IPS-20b (cell line): ENCODE results near the gene RNF217.
A peak's percentile ranks its signal among the peaks of the same experiment; 100 is the strongest.

Source experiments
- H3K27ac ChIP-seq: one replicate; pipeline ENCODE4 v1.5.1; 2013; ENCODE audit warnings: low read length
- H3K27me3 ChIP-seq: 2 replicates; pipeline ENCODE4 v1.6.1; 2013; ENCODE audit warnings: mild to moderate bottlenecking, low read length, inconsistent platforms; ENCODE audit not compliant: insufficient read depth
- H3K36me3 ChIP-seq: 2 replicates; pipeline ENCODE4 v1.6.1; 2013; ENCODE audit warnings: low read depth, mild to moderate bottlenecking, inconsistent platforms, low read length, moderate library complexity; ENCODE audit not compliant: insufficient read depth
- H3K4me1 ChIP-seq: 2 replicates; pipeline ENCODE4 v1.6.1; 2013; ENCODE audit warnings: mild to moderate bottlenecking, control low read depth, inconsistent platforms, low read length, moderate library complexity; ENCODE audit not compliant: insufficient read depth
- H3K4me3 ChIP-seq: 2 replicates; pipeline ENCODE4 v1.5.1; 2013; ENCODE audit warnings: mild to moderate bottlenecking, low read length, inconsistent platforms
- H3K9ac ChIP-seq: 2 replicates; pipeline ENCODE4 v1.6.1; 2013; ENCODE audit warnings: low read depth, mild to moderate bottlenecking, inconsistent platforms, low read length, moderate library complexity
- H3K9me3 ChIP-seq: 2 replicates; pipeline ENCODE4 v1.6.1; 2013; ENCODE audit warnings: mild to moderate bottlenecking, low read depth, low read length, inconsistent platforms; ENCODE audit not compliant: insufficient read depth

Gene RNF217

GRCh38 chr6:125004198-125004597, 42.0 kb downstream of the RNF217 start:
- no peak overlapping the region for H3K4me3 ChIP-seq
- no peaks in the 10 kb centered on the region for H3K36me3 ChIP-seq
- H3K27ac ChIP-seq, result no peak overlapping the region
- no peak overlapping the region for H3K9ac ChIP-seq
- no peaks in the 10 kb centered on the region for H3K27me3 ChIP-seq
- no peaks in the 10 kb centered on the region for H3K4me1 ChIP-seq
- no peaks in the 10 kb centered on the region for H3K9me3 ChIP-seq

GRCh38 chr6:125004797-125005595, 42.8 kb downstream of the RNF217 start:
- H3K27me3 ChIP-seq, result no peaks in the 10 kb centered on the region
- no peak overlapping the region for H3K4me3 ChIP-seq
- no peaks in the 10 kb centered on the region for H3K4me1 ChIP-seq
- no peak overlapping the region for H3K27ac ChIP-seq
- no peaks in the 10 kb centered on the region for H3K9me3 ChIP-seq
- H3K36me3 ChIP-seq, result no peaks in the 10 kb centered on the region
- no peak overlapping the region for H3K9ac ChIP-seq

- Histone ChIP-seq H3K4me3 (no peak overlapping the region), H3K4me1 (no peaks in the 10 kb centered on the region; the same call in 1 of the 2 replicates), H3K9ac (no peak overlapping the region), H3K36me3 (no peaks in the 10 kb centered on the region), H3K27me3 (no peaks in the 10 kb centered on the region), H3K27ac (no peak overlapping the region), H3K9me3 (no peaks in the 10 kb centered on the region)
These were observed 46.0 kb downstream of the RNF217 start for GRCh38 chr6:125008261-125008703.

GRCh38 chr6:125008957-125009356, 46.7 kb downstream of the RNF217 start:
- Histone ChIP-seq H3K27ac (no peak overlapping the region), H3K4me3 (no peak overlapping the region), H3K27me3 (no peaks in the 10 kb centered on the region), H3K9ac (no peak overlapping the region), H3K9me3 (no peaks in the 10 kb centered on the region), H3K4me1 (no peaks in the 10 kb centered on the region; the same call in 1 of the 2 replicates), H3K36me3 (no peaks in the 10 kb centered on the region)

- no peaks in the 10 kb centered on the region for H3K36me3 ChIP-seq
- no peaks in the 10 kb centered on the region for H3K27me3 ChIP-seq
- H3K4me3 ChIP-seq, result no peak overlapping the region
- H3K9me3 ChIP-seq, result no peaks in the 10 kb centered on the region
- H3K4me1 ChIP-seq, result no peaks in the 10 kb centered on the region; the same call in 1 of the 2 replicates
- H3K9ac ChIP-seq, result no peak overlapping the region
- H3K27ac ChIP-seq, result no peak overlapping the region
These were observed 47.3 kb downstream of the RNF217 start for GRCh38 chr6:125009578-125009977.

- Histone ChIP-seq H3K4me3 (no peak overlapping the region), H3K27ac (no peak overlapping the region), H3K27me3 (no peaks in the 10 kb centered on the region), H3K4me1 (peaks cover 12% of the 10 kb centered on the region; the same call in 1 of the 2 replicates), H3K9ac (no peak overlapping the region), H3K36me3 (no peaks in the 10 kb centered on the region), H3K9me3 (no peaks in the 10 kb centered on the region)
These were observed 51.9 kb downstream of the RNF217 start for GRCh38 chr6:125013938-125014660.

GRCh38 chr6:125014661-125014957, 52.4 kb downstream of the RNF217 start:
- Histone ChIP-seq H3K4me3 (no peak overlapping the region), H3K36me3 (no peaks in the 10 kb centered on the region), H3K4me1 (peaks cover 16% of the 10 kb centered on the region; the same call in 1 of the 2 replicates), H3K27ac (no peak overlapping the region), H3K9me3 (no peaks in the 10 kb centered on the region), H3K27me3 (no peaks in the 10 kb centered on the region), H3K9ac (no peak overlapping the region)

- Histone ChIP-seq H3K4me3 (no peak overlapping the region), H3K4me1 (peaks cover 20% of the 10 kb centered on the region; the same call in 1 of the 2 replicates), H3K9ac (no peak overlapping the region), H3K36me3 (no peaks in the 10 kb centered on the region), H3K27ac (no peak overlapping the region), H3K9me3 (no peaks in the 10 kb centered on the region), H3K27me3 (no peaks in the 10 kb centered on the region)
These were observed 52.9 kb downstream of the RNF217 start for GRCh38 chr6:125015152-125015551.

GRCh38 chr6:125018136-125018535, 55.9 kb downstream of the RNF217 start:
- no peaks in the 10 kb centered on the region for H3K9me3 ChIP-seq
- no peak overlapping the region for H3K4me3 ChIP-seq
- no peak overlapping the region for H3K27ac ChIP-seq
- H3K4me1 ChIP-seq, result peaks cover 27% of the 10 kb centered on the region; the same call in 1 of the 2 replicates
- H3K27me3 ChIP-seq, result no peaks in the 10 kb centered on the region
- H3K36me3 ChIP-seq, result no peaks in the 10 kb centered on the region
- H3K9ac ChIP-seq, result no peak overlapping the region

- Histone ChIP-seq H3K9ac (no peak overlapping the region), H3K36me3 (no peaks in the 10 kb centered on the region), H3K27me3 (no peaks in the 10 kb centered on the region), H3K4me1 (peaks cover 27% of the 10 kb centered on the region; the same call in 1 of the 2 replicates), H3K9me3 (no peaks in the 10 kb centered on the region), H3K27ac (no peak overlapping the region), H3K4me3 (no peak overlapping the region)
These were observed 57.0 kb downstream of the RNF217 start for GRCh38 chr6:125019281-125019680.

- Histone ChIP-seq H3K9me3 (no peaks in the 10 kb centered on the region), H3K4me3 (peak overlapping the region; percentile 18; the same call in 1 of the 2 replicates), H3K36me3 (no peaks in the 10 kb centered on the region), H3K4me1 (peaks cover 27% of the 10 kb centered on the region; the same call in 1 of the 2 replicates), H3K27ac (no peak overlapping the region), H3K27me3 (no peaks in the 10 kb centered on the region), H3K9ac (no peak overlapping the region)
These were observed 57.7 kb downstream of the RNF217 start for GRCh38 chr6:125019918-125020317.

- no peak overlapping the region for H3K27ac ChIP-seq
- no peaks in the 10 kb centered on the region for H3K27me3 ChIP-seq
- no peaks in the 10 kb centered on the region for H3K9me3 ChIP-seq
- peaks cover 27% of the 10 kb centered on the region; the same call in 1 of the 2 replicates for H3K4me1 ChIP-seq
- H3K4me3 ChIP-seq, result peak overlapping the region; percentile 18; the same call in 1 of the 2 replicates
- H3K9ac ChIP-seq, result peak overlapping the region; percentile 27; the same call in 1 of the 2 replicates
- H3K36me3 ChIP-seq, result no peaks in the 10 kb centered on the region
These were observed 58.1 kb downstream of the RNF217 start for GRCh38 chr6:125020385-125020784.
